Fibroblast of lung (primary cell): ENCODE results near the gene AKAP8. TPM values are rescaled to one million over a fixed set of nuclear protein-coding genes. Genes with fewer than 3 reads are reported as not detected.

ENCODE experiments used
- DNase-seq, 2 donors: peaks; one replicate each; pipeline versions ENCODE4 v3.0.0 to v3.0.0-alpha.2; 2010; ENCODE audit warnings: low read depth in 2 of 2
- H2AFZ ChIP-seq: 2 replicates; pipeline ENCODE4 v1.5.1; 2012; ENCODE audit warnings: low read length, control low read depth, inconsistent platforms
- H3K27ac ChIP-seq: 2 replicates; pipeline ENCODE4 v1.5.1; 2011; ENCODE audit warnings: low read length, control low read depth; ENCODE audit not compliant: insufficient read depth
- H3K27me3 ChIP-seq: 2 replicates; pipeline ENCODE4 v1.5.1; 2011; ENCODE audit warnings: mild to moderate bottlenecking, low read length; ENCODE audit not compliant: control insufficient read depth, insufficient read depth
- H3K36me3 ChIP-seq: 2 replicates; pipeline ENCODE4 v1.5.1; 2011; ENCODE audit warnings: low read length; ENCODE audit not compliant: control insufficient read depth, insufficient read depth
- H3K4me1 ChIP-seq: 2 replicates; pipeline ENCODE4 v1.5.1; 2011; ENCODE audit warnings: low read length; ENCODE audit not compliant: control insufficient read depth, insufficient read depth; ENCODE audit errors: extremely low read depth
- H3K4me2 ChIP-seq: 2 replicates; pipeline ENCODE4 v1.5.1; 2011; ENCODE audit warnings: low read length, control low read depth; ENCODE audit not compliant: insufficient read depth; ENCODE audit errors: extremely low read depth
- H3K4me3 ChIP-seq, 4 experiments: fragments of 200-600 bp in 1 of 4; sonication (generic) in 1 of 4; replicated peaks in 1 of 4; 2 replicates each; pipeline ENCODE4 v1.5.1; 2011 to 2016; ENCODE audit warnings: low read length in 4 of 4, low read depth in 3 of 4, mild to moderate bottlenecking in 3 of 4, control low read depth in 2 of 4, inconsistent platforms in 1 of 4, mixed read lengths in 1 of 4; ENCODE audit not compliant: insufficient read depth in 1 of 4; ENCODE audit errors: control extremely low read depth in 1 of 4
- H3K79me2 ChIP-seq: 2 replicates; pipeline ENCODE4 v1.5.1; 2012; ENCODE audit warnings: mild to moderate bottlenecking, low read length, inconsistent platforms; ENCODE audit not compliant: control insufficient read depth, insufficient read depth
- H3K9ac ChIP-seq: 2 replicates; pipeline ENCODE4 v1.5.1; 2011; ENCODE audit warnings: mild to moderate bottlenecking, low read length, control low read depth; ENCODE audit not compliant: insufficient read depth
- H3K9me3 ChIP-seq: 2 replicates; pipeline ENCODE4 v1.5.1; 2012; ENCODE audit warnings: low read depth, low read length; ENCODE audit not compliant: control insufficient read depth, insufficient read depth
- H4K20me1 ChIP-seq: 2 replicates; pipeline ENCODE4 v1.5.1; 2011; ENCODE audit warnings: low read length; ENCODE audit not compliant: control insufficient read depth, insufficient read depth; ENCODE audit errors: extremely low read depth
- CTCF ChIP-seq, 2 donors: IDR thresholded peaks in 1 of 2; conservative IDR thresholded peaks in 1 of 2; 1 replicate in 1 of 2; 2 replicates in 1 of 2; pipeline ENCODE4 v1.5.1; 2011 to 2012; ENCODE audit warnings: low read length in 2 of 2, control low read depth in 1 of 2, inconsistent platforms in 1 of 2, low read depth in 1 of 2, mild to moderate bottlenecking in 1 of 2
- EZH2 ChIP-seq: IDR thresholded peaks from 2 replicates; pipeline ENCODE4 v1.5.1; 2012; ENCODE audit warnings: low read length, control low read depth, mild to moderate bottlenecking; ENCODE audit errors: missing control alignments
- polyA plus RNA-seq, 2 donors: library from polyadenylated mRNA; depleted of rRNA in 1 of 2; stranded (reverse) in 1 of 2; unstranded in 1 of 2; fragments of >200 nt; gene quantifications; 2 replicates each; pipeline ENCODE4 v1.2.1, GENCODE V29; 2011 to 2012; ENCODE audit warnings: missing spikeins in 1 of 2
- total RNA-seq: library from RNA; depleted of rRNA; stranded (reverse); fragments of >200 nt; gene quantifications from 2 replicates; pipeline ENCODE4 v1.2.1, GENCODE V29; 2014

The AKAP8 gene
- total and polyA plus RNA-seq, 2 donors (not counting 1 experiment from before 2014, with no cell fraction given): 9.9 to 13.0 TPM

DNA sequence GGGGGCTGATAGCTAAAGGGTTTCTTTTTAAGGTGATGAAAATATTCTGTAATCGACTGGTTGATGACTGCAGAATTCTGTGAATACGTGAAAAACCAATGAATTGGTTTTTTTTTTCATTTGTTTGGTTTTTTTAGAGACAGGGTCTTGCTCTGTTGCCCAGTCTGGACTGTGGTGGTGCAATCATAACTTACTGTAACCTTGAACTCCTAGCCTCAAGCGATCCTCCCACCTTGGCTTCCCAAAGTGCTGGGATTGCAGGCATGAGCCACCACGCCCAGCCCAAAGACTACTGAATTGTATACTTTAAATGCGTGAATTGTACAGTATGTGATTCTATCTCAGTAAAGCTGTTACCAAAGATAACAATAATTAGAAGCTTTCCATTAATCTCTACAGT lies 14.8 kb upstream of the AKAP8 start:
- Histone ChIP-seq H2AFZ (no peak overlapping the region), H3K4me1 (no peaks in the 10 kb centered on the region), H3K27ac (no peak overlapping the region), H3K9me3 (no peaks in the 10 kb centered on the region), H3K9ac (no peak overlapping the region), H3K4me2 (no peak overlapping the region), H3K36me3 (peaks cover 32% of the 10 kb centered on the region), H4K20me1 (no peaks in the 10 kb centered on the region), H3K79me2 (peaks cover 10% of the 10 kb centered on the region), H3K27me3 (no peaks in the 10 kb centered on the region), H3K4me3 (no peak overlapping the region)
- no peak for DNase-seq
- TF ChIP-seq CTCF (conservative IDR thresholded peaks at IDR 0.05 in 1 of 2, IDR thresholded peaks at IDR 0.05 in 1 of 2; ENCODE audit: low read depth in 1 of 2, low read length in 2 of 2) (no peak), EZH2 (no peak)

- no peak overlapping the region for H3K27ac ChIP-seq
- H3K36me3 ChIP-seq: peaks cover 28% of the 10 kb centered on the region
Measured at GRCh38 chr19:15393963-15394362, 14.4 kb upstream of the AKAP8 start.

DNA sequence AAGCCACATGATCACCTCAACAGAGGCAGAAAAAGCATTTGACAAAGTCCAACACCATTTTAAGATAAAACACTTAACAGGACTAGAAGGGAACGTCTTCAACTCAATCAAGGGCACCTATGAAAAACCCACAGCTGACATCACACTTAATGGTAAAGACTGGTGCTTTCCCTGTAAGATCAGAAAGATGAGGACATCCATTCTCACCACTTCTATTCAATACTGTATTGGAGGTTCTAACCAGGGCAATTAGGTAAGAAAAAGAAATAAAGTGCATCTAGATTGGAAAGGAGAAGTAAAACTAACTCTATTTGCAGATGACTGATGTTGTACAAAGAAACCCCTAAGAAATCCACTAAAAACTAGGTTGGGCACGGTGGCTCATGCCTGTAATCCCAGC lies 11.2 kb upstream of the AKAP8 start:
- DNase-seq: no peak
- TF ChIP-seq EZH2: no peak
- TF ChIP-seq CTCF (conservative IDR thresholded peaks at IDR 0.05 in 1 of 2, IDR thresholded peaks at IDR 0.05 in 1 of 2; ENCODE audit: low read depth in 1 of 2, low read length in 2 of 2): no peak
- Histone ChIP-seq H3K79me2 (peaks cover 15% of the 10 kb centered on the region), H3K4me2 (no peak overlapping the region), H2AFZ (no peak overlapping the region), H3K36me3 (peaks cover 5% of the 10 kb centered on the region), H3K4me1 (no peaks in the 10 kb centered on the region), H4K20me1 (no peaks in the 10 kb centered on the region), H3K27ac (no peak overlapping the region), H3K9me3 (no peaks in the 10 kb centered on the region), H3K27me3 (no peaks in the 10 kb centered on the region), H3K9ac (no peak overlapping the region), H3K4me3 (no peak overlapping the region)

More at GRCh38 chr19:15393963-15394362, 14.4 kb upstream of the AKAP8 start:
- Histone ChIP-seq H3K9ac (no peak overlapping the region), H3K4me3 (no peak overlapping the region), H4K20me1 (no peaks in the 10 kb centered on the region), H3K4me1 (no peaks in the 10 kb centered on the region), H3K4me2 (no peak overlapping the region), H3K27me3 (no peaks in the 10 kb centered on the region), H2AFZ (no peak overlapping the region), H3K9me3 (no peaks in the 10 kb centered on the region), H3K79me2 (peaks cover 10% of the 10 kb centered on the region)
- TF ChIP-seq EZH2: no peak
- TF ChIP-seq CTCF (conservative IDR thresholded peaks at IDR 0.05 in 1 of 2, IDR thresholded peaks at IDR 0.05 in 1 of 2; ENCODE audit: low read depth in 1 of 2, low read length in 2 of 2): no peak
- peak in 1 of 2 donors; percentile 39 for DNase-seq
